Measurements from ENCODE around the gene FEM1B. TPM values are rescaled to one million over a fixed set of nuclear protein-coding genes. Genes with fewer than 3 reads are reported as not detected.

The FEM1B gene
- total RNA-seq, 1 experiment from 2014 or later, result 22.1 TPM

GRCh38 chr15:68264282-68264681 lies 13.3 kb upstream of the FEM1B start:
- no peaks in the 10 kb centered on the region for H3K9me2 ChIP-seq (replicated peaks; ENCODE audit: low read length)
- H3K4me2 ChIP-seq (ENCODE audit: low read length), result no peak overlapping the region
- H3K4me1 ChIP-seq (ENCODE audit: insufficient read depth, low read length), result peaks cover 4% of the 10 kb centered on the region; the same call in 1 of the 2 replicates
- no peak for TF ChIP-seq CTCF (conservative IDR thresholded peaks at IDR 0.05; ENCODE audit: low read depth, low read length)
- ATAC-seq (no peak), DNase-seq (no peak)
- H2AFZ ChIP-seq (ENCODE audit: low read length), result no peak overlapping the region
- no peak overlapping the region for H3K27ac ChIP-seq (ENCODE audit: low read length)
- no peaks in the 10 kb centered on the region for H3F3A ChIP-seq (ENCODE audit: low read length, unreplicated experiment)
- no peaks in the 10 kb centered on the region for H3K27me3 ChIP-seq (ENCODE audit: low read length)
- ChIA-PET POLR2A (ENCODE audit: unreplicated experiment) (no interaction called here), CTCF (no interaction called here)
- H3K4me3 ChIP-seq (ENCODE audit: low read length), result no peak overlapping the region
- intact Hi-C loops (cut with micrococcal nuclease), result no loop called here
- H3K79me2 ChIP-seq (ENCODE audit: low read length), result no peaks in the 10 kb centered on the region
- BruUV-seq (replicated peaks), result no TSS peak
- no peaks in the 10 kb centered on the region for H4K20me1 ChIP-seq (ENCODE audit: low read length)
- no peak overlapping the region for H3K9ac ChIP-seq (ENCODE audit: low read length)
- H3K9me3 ChIP-seq (ENCODE audit: low read length), result no peaks in the 10 kb centered on the region
- H3K36me3 ChIP-seq (ENCODE audit: low read depth, low read length), result no peaks in the 10 kb centered on the region

- Histone ChIP-seq H3K79me2 (ENCODE audit: low read length) (no peaks in the 10 kb centered on the region), H3K27ac (ENCODE audit: low read length) (no peak overlapping the region), H3K4me2 (ENCODE audit: low read length) (no peak overlapping the region), H3K27me3 (ENCODE audit: low read length) (no peaks in the 10 kb centered on the region), H3K9ac (ENCODE audit: low read length) (no peak overlapping the region), H3K9me3 (ENCODE audit: low read length) (no peaks in the 10 kb centered on the region), H3K4me3 (ENCODE audit: low read length) (no peak overlapping the region), H4K20me1 (ENCODE audit: low read length) (no peaks in the 10 kb centered on the region), H3K36me3 (ENCODE audit: low read depth, low read length) (no peaks in the 10 kb centered on the region), H3K4me1 (ENCODE audit: insufficient read depth, low read length) (peaks cover 4% of the 10 kb centered on the region; the same call in 1 of the 2 replicates), H3F3A (ENCODE audit: low read length, unreplicated experiment) (no peaks in the 10 kb centered on the region), H2AFZ (ENCODE audit: low read length) (no peak overlapping the region), H3K9me2 (replicated peaks; ENCODE audit: low read length) (no peaks in the 10 kb centered on the region)
- ChIA-PET CTCF (no interaction called here), POLR2A (ENCODE audit: unreplicated experiment) (no interaction called here)
- BruUV-seq (replicated peaks), result no TSS peak
- TF ChIP-seq EZH2 (IDR thresholded peaks at IDR 0.05; ENCODE audit: low read length, unreplicated experiment) (no peak), CTCF (conservative IDR thresholded peaks at IDR 0.05; ENCODE audit: low read depth, low read length) (no peak), EZH2phosphoT487 (IDR thresholded peaks at IDR 0.05; ENCODE audit: borderline replicate concordance, low read length) (no peak)
- no peak for DNase-seq
- intact Hi-C loops (cut with micrococcal nuclease), result no loop called here
- ATAC-seq, result no peak
These were observed 12.5 kb upstream of the FEM1B start for GRCh38 chr15:68265081-68265480.

- Histone ChIP-seq H3K27ac (ENCODE audit: low read length) (no peak overlapping the region), H3K9me3 (ENCODE audit: low read length) (no peaks in the 10 kb centered on the region), H3K4me2 (ENCODE audit: low read length) (no peak overlapping the region), H3K36me3 (ENCODE audit: low read depth, low read length) (no peaks in the 10 kb centered on the region), H4K20me1 (ENCODE audit: low read length) (no peaks in the 10 kb centered on the region), H3K9ac (ENCODE audit: low read length) (no peak overlapping the region), H3K79me2 (ENCODE audit: low read length) (no peaks in the 10 kb centered on the region), H3K4me1 (ENCODE audit: insufficient read depth, low read length) (peaks cover 4% of the 10 kb centered on the region; the same call in 1 of the 2 replicates), H2AFZ (ENCODE audit: low read length) (no peak overlapping the region), H3K9me2 (replicated peaks; ENCODE audit: low read length) (no peaks in the 10 kb centered on the region), H3K4me3 (ENCODE audit: low read length) (no peak overlapping the region), H3K27me3 (ENCODE audit: low read length) (no peaks in the 10 kb centered on the region), H3F3A (ENCODE audit: low read length, unreplicated experiment) (no peaks in the 10 kb centered on the region)
- POLR2A ChIA-PET (ENCODE audit: unreplicated experiment), result no interaction called here
- intact Hi-C loops (cut with micrococcal nuclease), result no loop called here
- peak; percentile 5 for DNase-seq
- CTCF ChIA-PET, result no interaction called here
- TF ChIP-seq EZH2phosphoT487 (IDR thresholded peaks at IDR 0.05; ENCODE audit: borderline replicate concordance, low read length) (no peak), CTCF (conservative IDR thresholded peaks at IDR 0.05; ENCODE audit: low read depth, low read length) (no peak), EZH2 (IDR thresholded peaks at IDR 0.05; ENCODE audit: low read length, unreplicated experiment) (no peak)
- no peak for ATAC-seq
- BruUV-seq (replicated peaks), result no TSS peak
These were observed 11.9 kb upstream of the FEM1B start for GRCh38 chr15:68265674-68266073.

Data from PC-3 (cell line).